OCI-LY7 (cell line): ENCODE data around the gene FAM81A.

Experiments used
- EZH2phosphoT487 ChIP-seq: fragments of 200-600 bp; sonication (generic); IDR thresholded peaks from 2 replicates; pipeline ENCODE4 v1.6.1; 2018; ENCODE audit warnings: low read depth, borderline replicate concordance, mild to moderate bottlenecking, mixed run types, antibody characterized with exemption, low read length, moderate library complexity, mixed read lengths
- TF ChIP-seq, protein P1 (sequence below): fragments of 200-600 bp; sonication (generic); conservative IDR thresholded peaks from 2 replicates; pipeline ENCODE4 v1.5.1; 2014; ENCODE audit warnings: mild to moderate bottlenecking, antibody characterized with exemption, low read length, moderate library complexity, mixed read lengths

GRCh38 chr15:59553879-59554735, 116.1 kb downstream of the FAM81A start:
- TF ChIP-seq, protein P1, sequence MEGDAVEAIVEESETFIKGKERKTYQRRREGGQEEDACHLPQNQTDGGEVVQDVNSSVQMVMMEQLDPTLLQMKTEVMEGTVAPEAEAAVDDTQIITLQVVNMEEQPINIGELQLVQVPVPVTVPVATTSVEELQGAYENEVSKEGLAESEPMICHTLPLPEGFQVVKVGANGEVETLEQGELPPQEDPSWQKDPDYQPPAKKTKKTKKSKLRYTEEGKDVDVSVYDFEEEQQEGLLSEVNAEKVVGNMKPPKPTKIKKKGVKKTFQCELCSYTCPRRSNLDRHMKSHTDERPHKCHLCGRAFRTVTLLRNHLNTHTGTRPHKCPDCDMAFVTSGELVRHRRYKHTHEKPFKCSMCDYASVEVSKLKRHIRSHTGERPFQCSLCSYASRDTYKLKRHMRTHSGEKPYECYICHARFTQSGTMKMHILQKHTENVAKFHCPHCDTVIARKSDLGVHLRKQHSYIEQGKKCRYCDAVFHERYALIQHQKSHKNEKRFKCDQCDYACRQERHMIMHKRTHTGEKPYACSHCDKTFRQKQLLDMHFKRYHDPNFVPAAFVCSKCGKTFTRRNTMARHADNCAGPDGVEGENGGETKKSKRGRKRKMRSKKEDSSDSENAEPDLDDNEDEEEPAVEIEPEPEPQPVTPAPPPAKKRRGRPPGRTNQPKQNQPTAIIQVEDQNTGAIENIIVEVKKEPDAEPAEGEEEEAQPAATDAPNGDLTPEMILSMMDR: no peak
- no peak for TF ChIP-seq EZH2phosphoT487
